ENCODE data around the gene RO60. TPM values are rescaled to one million over a fixed set of nuclear protein-coding genes. Genes with fewer than 3 reads are reported as not detected.

Gene RO60
- total RNA-seq, 1 experiment from 2014 or later = 74.8 TPM

- H3K27ac ChIP-seq (ENCODE audit: low read length) = no peak overlapping the region
- intact Hi-C loops (cut with micrococcal nuclease; ENCODE audit: unreplicated experiment) (no loop called here), in situ Hi-C loops (cut with HindIII; ENCODE audit: low pct_unique_long_range_greater_than_20kb, low sequenced_read_pairs) (no loop called here)
- H3K9me3 ChIP-seq (ENCODE audit: control insufficient read depth, insufficient read depth, low read depth, low read length) = no peaks in the 10 kb centered on the region
- ChIA-PET CTCF (no interaction called here), POLR2A (interaction anchor here (0.7 kb wide), 1 partner anchor 20 kb away, joined by 3 read pairs; the partner anchor contains the start of gene GLRX2)
- no peak for TF ChIP-seq TCF7L2 (IDR thresholded peaks at IDR 0.05; ENCODE audit: low read depth, low read length)
- no peak for TF ChIP-seq POLR2AphosphoS5 (IDR thresholded peaks at IDR 0.05; ENCODE audit: low read depth, low read length)
- no peak for TF ChIP-seq REST (IDR thresholded peaks at IDR 0.05; ENCODE audit: insufficient read depth in 1 of 2, low read depth in 2 of 2, low read length in 1 of 2)
- TF ChIP-seq SIN3A (IDR thresholded peaks at IDR 0.05; ENCODE audit: borderline replicate concordance, insufficient read depth, low read depth, low read length) = no peak
- TF ChIP-seq CTCF (IDR thresholded peaks at IDR 0.05) = no peak
- no TSS peak for BruUV-seq (replicated peaks)
- no peaks in the 10 kb centered on the region for H3K4me1 ChIP-seq (ENCODE audit: control insufficient read depth, insufficient read depth, low read length)
- DNase-seq (ENCODE audit: low read depth, low spot score) (no peak), ATAC-seq (no peak)
- H3K27me3 ChIP-seq (ENCODE audit: control insufficient read depth, insufficient read depth, low read length) = no peaks in the 10 kb centered on the region
- peaks cover 46% of the 10 kb centered on the region for H3K36me3 ChIP-seq (ENCODE audit: control insufficient read depth, insufficient read depth, low read length)
- H3K4me3 ChIP-seq (ENCODE audit: low read depth in 2 of 2, low read length in 2 of 2) = no peak overlapping the region
Measured at GRCh38 chr1:193085263-193085662, 25.9 kb downstream of the RO60 start.

GRCh38 chr1:193086342-193086741 lies 26.9 kb downstream of the RO60 start:
- in situ Hi-C loops (cut with HindIII; ENCODE audit: low pct_unique_long_range_greater_than_20kb, low sequenced_read_pairs) (no loop called here), intact Hi-C loops (cut with micrococcal nuclease; ENCODE audit: unreplicated experiment) (no loop called here)
- H3K27ac ChIP-seq (ENCODE audit: low read length) = no peak overlapping the region
- H3K36me3 ChIP-seq (ENCODE audit: control insufficient read depth, insufficient read depth, low read length) = peaks cover 44% of the 10 kb centered on the region
- no peaks in the 10 kb centered on the region for H3K27me3 ChIP-seq (ENCODE audit: control insufficient read depth, insufficient read depth, low read length)
- no TSS peak for BruUV-seq (replicated peaks)
- no peak overlapping the region for H3K4me3 ChIP-seq (ENCODE audit: low read depth in 2 of 2, low read length in 2 of 2)
- TF ChIP-seq TCF7L2 (IDR thresholded peaks at IDR 0.05; ENCODE audit: low read depth, low read length) = no peak
- no peak for TF ChIP-seq POLR2AphosphoS5 (IDR thresholded peaks at IDR 0.05; ENCODE audit: low read depth, low read length)
- no peak for TF ChIP-seq REST (IDR thresholded peaks at IDR 0.05; ENCODE audit: insufficient read depth in 1 of 2, low read depth in 2 of 2, low read length in 1 of 2)
- no peak for ATAC-seq
- no peaks in the 10 kb centered on the region for H3K9me3 ChIP-seq (ENCODE audit: control insufficient read depth, insufficient read depth, low read depth, low read length)
- POLR2A ChIA-PET = no interaction called here
- DNase-seq (ENCODE audit: low read depth, low spot score) = no peak
- H3K4me1 ChIP-seq (ENCODE audit: control insufficient read depth, insufficient read depth, low read length) = no peaks in the 10 kb centered on the region
- CTCF ChIA-PET = no interaction called here
